Activated CD8-positive, alpha-beta memory T cell treated with anti-CD3 and anti-CD28 coated beads, Interleukin-2, amount 50 U/mL, for 24 hours (primary cell): ENCODE measurements around the gene UGT1A5.

Experiments used
- DNase-seq: peaks from one replicate; pipeline ENCODE4 v3.0.0-alpha.2; 2020; ENCODE audit errors: extremely low read depth

The UGT1A5 gene

GRCh38 chr2:233780771-233781170, 68.1 kb downstream of the UGT1A5 start:
- no peak for DNase-seq

- DNase-seq: no peak
Observed at GRCh38 chr2:233789554-233789953, 76.8 kb downstream of the UGT1A5 start.

- no peak for DNase-seq
Observed at GRCh38 chr2:233791151-233791882, 78.6 kb downstream of the UGT1A5 start.

DNA sequence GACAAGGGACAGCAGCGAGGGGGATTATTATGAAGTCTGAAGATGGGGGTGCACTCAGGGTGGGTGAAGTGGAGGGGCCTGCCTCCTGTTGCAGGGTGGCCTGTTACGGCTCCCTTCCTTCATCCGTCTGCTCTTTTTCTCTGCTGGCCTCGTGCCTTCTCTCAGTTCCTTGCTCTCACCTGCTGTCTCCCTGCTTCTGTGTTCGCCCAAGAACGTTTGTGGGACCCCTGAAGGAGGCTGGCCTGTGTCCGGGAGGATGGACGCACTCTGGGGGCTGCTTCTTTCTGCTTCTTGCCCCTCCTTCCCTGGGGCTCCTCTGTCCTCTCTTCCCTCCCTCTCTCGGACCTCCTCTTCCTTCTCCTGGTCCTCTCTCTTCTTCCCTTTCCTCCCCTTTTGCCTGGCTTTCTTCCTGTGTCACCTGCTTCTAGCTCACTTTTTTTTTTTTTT, 79.2 kb downstream of the UGT1A5 start:
- no peak for DNase-seq

DNA sequence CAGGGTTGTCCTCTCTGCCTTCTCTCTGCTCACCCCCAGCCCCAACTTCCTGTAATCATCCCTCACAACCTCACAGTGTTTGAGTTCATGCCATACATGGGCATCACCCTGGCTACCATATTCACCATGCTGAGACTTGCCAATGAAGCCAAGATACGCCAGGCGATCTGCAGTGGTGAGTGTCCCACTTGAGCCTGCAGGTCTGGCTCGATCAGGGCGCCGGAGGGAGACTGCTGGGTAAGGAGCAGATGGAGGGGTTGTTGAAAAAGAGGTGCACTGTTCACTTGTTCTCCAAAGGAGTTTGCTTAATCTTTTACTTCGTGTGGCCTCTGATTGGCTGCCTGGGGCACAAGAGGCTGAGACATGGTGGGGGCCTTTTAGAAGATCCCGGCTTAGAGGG, 80.0 kb downstream of the UGT1A5 start:
- no peak for DNase-seq

DNA sequence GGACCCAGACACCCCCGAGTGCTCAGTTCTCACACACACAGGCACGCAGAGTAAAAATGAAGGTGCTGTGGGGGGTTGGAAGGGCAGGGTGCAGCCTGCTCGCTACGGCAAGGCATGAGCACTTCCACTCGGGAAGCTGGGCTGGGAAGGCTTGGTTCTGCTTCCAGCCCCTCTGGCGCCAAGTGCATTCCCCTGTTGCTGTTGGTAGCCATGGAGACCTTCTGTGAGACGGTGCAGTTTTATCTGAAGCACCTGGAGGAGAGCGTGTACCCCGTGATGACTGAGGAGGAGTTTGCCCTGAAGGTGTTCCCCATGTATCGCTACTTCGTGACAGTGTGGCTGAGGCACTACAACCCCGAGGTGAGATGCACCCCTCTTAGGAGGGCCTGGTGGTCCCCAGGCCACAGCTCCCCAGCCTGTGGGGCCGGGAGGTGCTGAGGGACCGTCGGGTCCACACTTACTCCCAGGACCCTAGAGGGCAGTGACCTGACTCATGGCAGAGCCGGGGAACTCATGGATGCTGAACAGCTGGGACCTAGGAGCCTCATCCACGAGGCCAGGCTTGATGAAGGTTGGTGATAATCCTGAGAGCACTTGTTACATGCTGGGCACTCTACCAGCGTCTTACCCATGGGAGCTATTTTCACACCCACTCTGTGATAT, 80.9 kb downstream of the UGT1A5 start:
- no peak for DNase-seq

GRCh38 chr2:233794128-233794658, 81.5 kb downstream of the UGT1A5 start:
- DNase-seq: no peak

- DNase-seq: no peak
Observed at GRCh38 chr2:233795735-233796171, 83.0 kb downstream of the UGT1A5 start.

- no peak for DNase-seq
Observed at GRCh38 chr2:233796254-233796653, 83.5 kb downstream of the UGT1A5 start.

DNA sequence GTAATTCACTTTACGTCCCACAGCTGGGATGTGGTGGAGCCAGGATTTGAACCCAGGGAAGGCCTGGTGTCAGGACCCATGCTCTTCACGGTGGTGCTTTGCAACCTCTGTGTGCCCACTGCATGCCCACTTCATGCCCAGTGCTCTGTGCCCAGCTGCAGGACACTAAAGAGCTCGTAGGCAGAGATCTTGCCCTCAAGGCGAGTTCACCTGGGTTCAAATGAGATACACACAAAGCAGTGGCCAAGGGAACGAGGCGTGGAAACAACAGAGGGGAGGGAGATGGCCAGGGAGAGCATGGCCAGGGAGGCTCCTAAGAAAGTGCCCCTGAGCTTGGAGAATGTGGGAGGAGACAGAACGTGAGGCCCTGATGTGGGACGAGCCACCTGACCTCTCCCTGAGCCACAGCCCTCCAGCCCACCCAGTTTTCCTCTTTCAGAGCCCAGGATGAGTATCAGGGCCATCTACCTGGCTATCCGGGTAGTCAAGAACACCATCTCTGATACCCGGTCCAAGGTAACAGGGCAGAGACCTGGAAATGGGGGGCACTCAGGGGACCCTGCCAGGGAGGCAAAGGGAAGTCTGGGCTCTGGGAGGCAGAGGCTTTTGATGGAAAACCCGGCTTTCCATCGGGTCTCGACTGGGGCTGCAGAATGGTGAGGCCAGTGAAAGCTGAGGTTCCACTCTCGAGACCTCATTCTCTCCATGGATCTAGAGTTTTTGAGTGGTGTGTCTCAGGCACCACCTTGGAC, 85.8 kb downstream of the UGT1A5 start:
- DNase-seq: no peak

DNA sequence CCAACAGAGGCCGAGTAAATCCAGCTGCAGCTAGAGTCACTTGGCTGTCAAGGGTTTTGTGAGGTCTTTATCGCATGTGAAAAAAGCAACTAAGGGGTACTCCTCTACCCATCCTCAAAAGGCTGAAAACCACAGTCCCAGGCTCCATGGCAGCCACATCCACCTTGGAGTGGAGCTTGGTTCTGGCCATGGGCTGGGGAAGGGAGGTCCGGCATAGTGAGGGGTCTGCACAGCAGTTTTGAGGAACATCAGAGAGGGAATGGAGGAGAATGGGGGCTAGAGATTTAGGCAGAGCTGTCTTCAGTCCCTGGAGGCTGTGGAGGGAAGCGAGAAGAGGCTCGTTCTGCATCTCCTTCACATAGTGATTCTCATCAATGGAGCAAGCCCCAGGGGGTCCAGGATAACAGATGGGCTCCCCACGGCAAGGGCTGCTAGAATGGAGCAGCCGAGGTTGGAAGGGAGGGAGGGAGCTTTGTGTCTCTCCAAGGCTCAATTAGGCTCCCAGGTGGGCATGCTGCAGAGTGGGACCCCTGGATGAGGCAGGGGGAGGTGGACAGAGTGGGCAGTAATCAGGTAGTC, 86.5 kb downstream of the UGT1A5 start:
- no peak for DNase-seq

DNA sequence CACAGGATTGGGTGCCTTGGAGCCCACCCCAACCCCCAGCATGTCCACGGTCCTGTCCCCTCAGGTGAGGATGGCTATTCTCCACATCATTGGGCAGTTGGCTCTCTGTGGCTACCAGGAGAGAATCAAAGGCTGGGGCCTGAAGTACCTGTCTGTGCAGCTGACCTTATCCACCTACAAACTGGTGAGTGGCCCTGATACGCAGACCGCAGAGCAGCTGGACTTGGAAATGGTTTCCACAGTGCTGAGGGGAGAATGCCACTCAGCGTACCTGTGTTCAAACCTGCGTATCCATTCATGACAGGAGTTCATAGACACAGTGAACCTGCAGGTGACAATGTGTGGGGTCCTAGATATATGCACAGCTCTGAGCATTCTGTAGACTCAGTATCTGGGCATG, 87.0 kb downstream of the UGT1A5 start:
- no peak for DNase-seq

GRCh38 chr2:233800208-233800607, 87.5 kb downstream of the UGT1A5 start:
- no peak for DNase-seq

DNA sequence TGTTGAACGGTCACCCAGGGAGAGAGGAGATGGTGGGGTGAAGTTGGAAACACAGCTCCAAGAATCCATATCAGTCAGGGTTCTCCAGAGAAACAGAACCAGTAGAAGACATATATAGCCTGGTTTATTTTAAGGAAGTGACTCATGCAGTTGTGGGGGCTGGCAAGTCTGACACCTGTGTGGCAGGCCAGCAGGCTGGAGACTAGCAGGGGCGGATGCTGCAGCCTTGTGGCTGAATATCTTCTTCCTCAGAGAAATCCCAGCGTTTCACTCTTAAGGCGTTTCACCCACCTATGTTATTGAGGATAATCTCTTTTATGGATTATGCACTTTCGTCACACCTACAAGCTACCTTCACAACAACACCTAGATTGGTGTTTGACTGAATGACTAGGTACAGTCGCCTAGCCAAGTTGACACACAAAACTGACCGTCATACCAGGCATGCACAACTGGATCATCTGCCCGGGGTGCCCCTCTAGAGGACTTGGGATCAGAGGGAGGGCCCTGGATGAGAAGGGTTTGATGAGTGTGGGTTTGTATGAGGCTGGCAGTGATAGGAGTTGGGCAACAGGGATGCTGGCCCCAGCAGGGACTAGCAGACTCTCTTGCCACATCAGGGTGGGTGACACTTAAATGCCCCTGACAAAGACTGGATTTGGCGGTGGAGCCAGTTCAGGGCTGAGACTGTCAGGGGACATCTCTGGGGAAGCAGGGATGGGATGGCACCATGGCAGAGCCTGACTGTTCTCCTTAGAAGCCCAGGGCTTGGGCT, 88.8 kb downstream of the UGT1A5 start:
- DNase-seq: no peak

- DNase-seq: no peak
Observed at GRCh38 chr2:233802132-233802815, 89.6 kb downstream of the UGT1A5 start.

DNA sequence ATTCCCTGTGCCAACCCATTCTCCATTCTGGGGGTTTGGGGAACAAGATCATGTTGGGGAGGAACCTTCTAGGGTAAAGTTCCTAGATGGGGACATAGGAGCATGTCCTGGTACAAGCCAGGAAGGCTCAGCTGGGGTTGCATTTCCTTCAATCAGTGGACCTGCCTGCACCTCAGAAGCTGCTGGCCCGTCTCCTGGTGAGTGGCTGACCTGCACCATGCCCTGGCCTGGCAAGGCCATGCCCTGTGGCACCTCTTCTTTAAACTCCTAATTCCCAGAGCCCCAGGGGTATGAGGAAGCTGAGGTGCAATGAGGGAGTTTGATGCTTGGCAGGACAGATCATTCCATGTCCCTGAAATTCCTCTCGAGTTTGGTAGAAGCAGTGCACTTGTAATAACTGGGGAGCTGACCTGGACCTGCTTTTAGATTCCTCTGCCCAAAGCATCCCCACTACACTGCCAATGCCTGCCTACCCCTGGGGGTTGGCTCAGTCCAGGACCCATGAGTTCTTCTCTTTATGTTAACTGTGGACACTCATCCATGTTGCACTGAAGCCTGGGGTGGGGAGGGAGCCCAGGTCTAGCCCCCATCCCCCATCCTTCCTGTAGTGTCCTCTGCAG, 90.7 kb downstream of the UGT1A5 start:
- no peak for DNase-seq

- no peak for DNase-seq
Observed at GRCh38 chr2:233803994-233804393, 91.3 kb downstream of the UGT1A5 start.

- DNase-seq: no peak
Observed at GRCh38 chr2:233807215-233807865, 94.6 kb downstream of the UGT1A5 start.
